ENCODE data around the gene CENPV.
A peak's percentile ranks its signal among the peaks of the same experiment; 100 is the strongest.

The CENPV gene

DNA sequence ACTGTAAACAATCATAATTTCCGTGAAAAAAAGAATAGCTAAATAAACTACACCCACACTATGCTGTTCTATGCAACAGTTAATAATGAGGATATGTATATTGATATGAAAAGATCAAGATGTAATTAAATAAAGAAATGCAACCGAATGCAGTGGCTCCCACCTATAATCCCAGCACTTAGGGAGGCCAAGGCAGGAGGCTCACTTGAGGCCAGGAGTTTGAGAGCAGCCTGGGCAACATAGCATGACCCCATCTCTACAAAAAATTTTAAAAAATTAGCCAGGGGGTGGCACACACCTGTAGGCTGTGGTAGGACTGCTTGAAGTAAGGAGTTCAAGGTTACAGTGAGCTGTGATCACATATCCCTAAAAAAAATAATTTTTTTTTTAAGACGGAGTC lies 14.9 kb downstream of the CENPV start:
- no peaks in the 10 kb centered on the region for H3K9me3 ChIP-seq (ENCODE audit: insufficient read depth, low read length)
- H3K27ac ChIP-seq (ENCODE audit: low read length) = no peak overlapping the region
- H3K4me1 ChIP-seq (ENCODE audit: low read length) = peaks cover 4% of the 10 kb centered on the region; the same call in 1 of the 2 replicates
- no peak overlapping the region for H2AFZ ChIP-seq (ENCODE audit: low read depth, low read length)
- no peaks in the 10 kb centered on the region for H3K36me3 ChIP-seq (replicated peaks; ENCODE audit: low read depth, low read length)
- no peaks in the 10 kb centered on the region for H3K79me2 ChIP-seq (ENCODE audit: low read length)
- H3K4me2 ChIP-seq (ENCODE audit: low read length) = no peak overlapping the region
- TF ChIP-seq, protein P1, sequence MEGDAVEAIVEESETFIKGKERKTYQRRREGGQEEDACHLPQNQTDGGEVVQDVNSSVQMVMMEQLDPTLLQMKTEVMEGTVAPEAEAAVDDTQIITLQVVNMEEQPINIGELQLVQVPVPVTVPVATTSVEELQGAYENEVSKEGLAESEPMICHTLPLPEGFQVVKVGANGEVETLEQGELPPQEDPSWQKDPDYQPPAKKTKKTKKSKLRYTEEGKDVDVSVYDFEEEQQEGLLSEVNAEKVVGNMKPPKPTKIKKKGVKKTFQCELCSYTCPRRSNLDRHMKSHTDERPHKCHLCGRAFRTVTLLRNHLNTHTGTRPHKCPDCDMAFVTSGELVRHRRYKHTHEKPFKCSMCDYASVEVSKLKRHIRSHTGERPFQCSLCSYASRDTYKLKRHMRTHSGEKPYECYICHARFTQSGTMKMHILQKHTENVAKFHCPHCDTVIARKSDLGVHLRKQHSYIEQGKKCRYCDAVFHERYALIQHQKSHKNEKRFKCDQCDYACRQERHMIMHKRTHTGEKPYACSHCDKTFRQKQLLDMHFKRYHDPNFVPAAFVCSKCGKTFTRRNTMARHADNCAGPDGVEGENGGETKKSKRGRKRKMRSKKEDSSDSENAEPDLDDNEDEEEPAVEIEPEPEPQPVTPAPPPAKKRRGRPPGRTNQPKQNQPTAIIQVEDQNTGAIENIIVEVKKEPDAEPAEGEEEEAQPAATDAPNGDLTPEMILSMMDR (IDR thresholded peaks at IDR 0.05; ENCODE audit: low read depth, low read length) = no peak
- no peak for TF ChIP-seq EZH2phosphoT487 (IDR thresholded peaks at IDR 0.05; ENCODE audit: low read depth)
- no peaks in the 10 kb centered on the region for H3K27me3 ChIP-seq (ENCODE audit: low read depth, low read length)
- no peaks in the 10 kb centered on the region for H4K20me1 ChIP-seq (ENCODE audit: insufficient read depth, low read length)
- no peak overlapping the region for H3K9ac ChIP-seq (ENCODE audit: low read length)
- no peak overlapping the region for H3K4me3 ChIP-seq (ENCODE audit: low read length)

DNA sequence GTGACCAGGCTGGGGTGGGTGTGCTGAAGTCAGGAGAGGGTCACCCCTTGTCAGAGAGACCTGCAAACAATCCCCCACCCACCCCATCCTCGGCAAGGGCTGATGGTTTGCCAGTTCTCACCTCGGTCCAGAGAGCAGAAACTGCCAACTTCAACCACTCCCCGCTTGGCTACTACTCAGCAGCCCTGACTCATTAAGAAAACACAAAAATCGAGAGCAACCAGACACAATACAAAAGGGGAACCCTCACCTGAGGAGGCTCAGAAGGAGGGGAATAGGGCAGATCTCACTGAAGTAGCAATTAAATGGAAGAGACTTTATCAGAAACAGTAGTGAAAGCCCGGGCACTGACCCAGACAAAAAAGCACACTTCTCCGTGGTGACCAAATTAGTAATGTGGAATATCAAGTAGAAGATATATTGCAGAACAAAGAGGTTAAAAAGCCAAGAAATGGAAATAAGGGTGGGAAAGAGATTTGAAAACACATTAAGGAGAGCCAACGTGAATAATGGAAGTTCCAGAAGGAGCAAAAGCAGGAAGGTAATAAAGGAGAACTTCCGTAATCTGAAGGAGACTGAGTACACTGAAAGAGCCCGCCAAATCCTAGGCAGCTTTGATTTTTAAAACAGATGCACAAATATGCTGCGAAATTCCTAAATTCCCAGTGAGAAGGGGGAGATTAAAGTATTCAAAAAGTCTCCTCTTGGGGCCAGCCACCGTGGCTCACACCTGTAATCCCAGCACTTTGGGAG lies 23.6 kb downstream of the CENPV start:
- Histone ChIP-seq H3K36me3 (replicated peaks; ENCODE audit: low read depth, low read length) (no peaks in the 10 kb centered on the region), H3K4me2 (ENCODE audit: low read length) (peak overlapping the region; percentile 67), H3K79me2 (ENCODE audit: low read length) (no peaks in the 10 kb centered on the region), H2AFZ (ENCODE audit: low read depth, low read length) (no peak overlapping the region), H3K27me3 (ENCODE audit: low read depth, low read length) (no peaks in the 10 kb centered on the region), H4K20me1 (ENCODE audit: insufficient read depth, low read length) (no peaks in the 10 kb centered on the region), H3K4me1 (ENCODE audit: low read length) (peaks cover 21% of the 10 kb centered on the region), H3K27ac (ENCODE audit: low read length) (peak overlapping the region; percentile 6; the same call in 1 of the 2 replicates), H3K9me3 (ENCODE audit: insufficient read depth, low read length) (no peaks in the 10 kb centered on the region), H3K4me3 (ENCODE audit: low read length) (peak overlapping the region; percentile 41), H3K9ac (ENCODE audit: low read length) (no peak overlapping the region)
- TF ChIP-seq, protein P1 (IDR thresholded peaks at IDR 0.05; ENCODE audit: low read depth, low read length) = no peak
- TF ChIP-seq EZH2phosphoT487 (IDR thresholded peaks at IDR 0.05; ENCODE audit: low read depth) = no peak

DNA sequence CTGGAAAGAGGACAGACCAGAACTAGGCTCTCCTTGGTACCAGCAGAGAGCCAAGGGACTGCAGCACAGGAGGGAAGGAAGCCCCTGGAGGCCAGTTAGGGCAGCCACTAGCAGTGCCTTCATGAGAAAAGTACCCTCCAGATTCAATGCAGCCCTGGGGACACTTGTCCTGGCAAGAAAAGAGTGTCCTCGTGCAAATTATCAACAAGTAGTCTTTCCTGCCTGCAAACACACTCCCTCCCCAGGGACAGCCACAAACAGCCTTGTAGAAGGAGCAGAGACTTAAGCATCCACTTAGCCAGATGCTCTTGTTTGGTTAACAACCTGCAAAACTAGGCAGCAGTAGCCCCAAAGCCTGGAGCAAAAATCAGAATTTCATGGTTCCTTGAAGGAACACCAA lies 24.3 kb downstream of the CENPV start:
- H3K36me3 ChIP-seq (replicated peaks; ENCODE audit: low read depth, low read length) = no peaks in the 10 kb centered on the region
- H3K4me3 ChIP-seq (ENCODE audit: low read length) = peak overlapping the region; percentile 41; the same call in 1 of the 2 replicates
- no peak overlapping the region for H3K27ac ChIP-seq (ENCODE audit: low read length)
- no peak overlapping the region for H3K9ac ChIP-seq (ENCODE audit: low read length)
- no peaks in the 10 kb centered on the region for H3K9me3 ChIP-seq (ENCODE audit: insufficient read depth, low read length)
- peaks cover 21% of the 10 kb centered on the region for H3K4me1 ChIP-seq (ENCODE audit: low read length)
- H3K4me2 ChIP-seq (ENCODE audit: low read length) = peak overlapping the region; percentile 67
- H2AFZ ChIP-seq (ENCODE audit: low read depth, low read length) = no peak overlapping the region
- H3K79me2 ChIP-seq (ENCODE audit: low read length) = no peaks in the 10 kb centered on the region
- TF ChIP-seq, protein P1 (IDR thresholded peaks at IDR 0.05; ENCODE audit: low read depth, low read length) = no peak
- no peak for TF ChIP-seq EZH2phosphoT487 (IDR thresholded peaks at IDR 0.05; ENCODE audit: low read depth)
- H3K27me3 ChIP-seq (ENCODE audit: low read depth, low read length) = no peaks in the 10 kb centered on the region
- H4K20me1 ChIP-seq (ENCODE audit: insufficient read depth, low read length) = no peaks in the 10 kb centered on the region

DNA sequence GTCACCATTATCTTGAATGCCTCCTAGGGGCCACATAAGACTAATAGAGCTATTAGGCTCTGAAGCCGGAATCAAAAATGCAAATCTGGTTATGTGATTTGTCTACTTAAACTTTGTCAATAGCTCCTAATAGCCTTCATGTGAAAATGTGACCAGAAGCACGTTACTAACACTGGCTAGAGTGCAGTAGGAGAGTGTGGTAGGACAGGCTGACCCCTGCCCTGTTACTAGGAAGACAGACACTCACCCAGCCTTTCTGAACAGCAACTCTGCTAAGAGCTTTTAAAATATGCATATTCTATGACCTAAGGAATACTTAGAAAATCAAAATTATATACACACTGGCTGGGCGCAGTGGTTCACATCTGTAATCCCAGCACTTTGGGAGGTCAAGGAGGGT lies 26.3 kb downstream of the CENPV start:
- Histone ChIP-seq H3K4me1 (ENCODE audit: low read length) (peaks cover 13% of the 10 kb centered on the region), H3K4me3 (ENCODE audit: low read length) (no peak overlapping the region), H3K9me3 (ENCODE audit: insufficient read depth, low read length) (no peaks in the 10 kb centered on the region), H3K27ac (ENCODE audit: low read length) (no peak overlapping the region), H4K20me1 (ENCODE audit: insufficient read depth, low read length) (no peaks in the 10 kb centered on the region), H3K79me2 (ENCODE audit: low read length) (no peaks in the 10 kb centered on the region), H3K36me3 (replicated peaks; ENCODE audit: low read depth, low read length) (no peaks in the 10 kb centered on the region), H3K4me2 (ENCODE audit: low read length) (no peak overlapping the region), H3K9ac (ENCODE audit: low read length) (no peak overlapping the region), H3K27me3 (ENCODE audit: low read depth, low read length) (no peaks in the 10 kb centered on the region), H2AFZ (ENCODE audit: low read depth, low read length) (no peak overlapping the region)
- TF ChIP-seq, protein P1 (IDR thresholded peaks at IDR 0.05; ENCODE audit: low read depth, low read length) = no peak
- no peak for TF ChIP-seq EZH2phosphoT487 (IDR thresholded peaks at IDR 0.05; ENCODE audit: low read depth)
